Panc1 (cell line): ENCODE data around the gene DSCAM.

ENCODE experiments used
- CTCF ChIP-seq: fragments of 450-650 bp; IDR thresholded peaks from 2 replicates; pipeline ENCODE4 v1.5.1; 2017; ENCODE audit warnings: mild to moderate bottlenecking
- POLR2AphosphoS5 ChIP-seq: IDR thresholded peaks from 2 replicates; pipeline ENCODE4 v1.6.1; 2012; ENCODE audit warnings: mild to moderate bottlenecking, low read depth, low read length, moderate library complexity
- REST ChIP-seq, 2 experiments: IDR thresholded peaks; 2 replicates each; pipeline ENCODE4 v1.6.1; 2011 to 2012; ENCODE audit warnings: low read depth in 2 of 2, control low read depth in 1 of 2, low read length in 1 of 2, mild to moderate bottlenecking in 1 of 2, moderate library complexity in 1 of 2; ENCODE audit not compliant: insufficient read depth in 1 of 2
- SIN3A ChIP-seq: IDR thresholded peaks from 2 replicates; pipeline ENCODE4 v1.6.1; 2012; ENCODE audit warnings: low read depth, mild to moderate bottlenecking, low read length, moderate library complexity, borderline replicate concordance; ENCODE audit not compliant: insufficient read depth
- TCF7L2 ChIP-seq: IDR thresholded peaks from 2 replicates; pipeline ENCODE4 v1.6.1; 2011; ENCODE audit warnings: mild to moderate bottlenecking, low read depth, low read length, inconsistent platforms

- TF ChIP-seq CTCF: no peak
- TF ChIP-seq POLR2AphosphoS5: no peak
- TF ChIP-seq REST (IDR thresholded peaks at IDR 0.05; ENCODE audit: insufficient read depth in 1 of 2, low read depth in 2 of 2, low read length in 1 of 2): no peak
- TF ChIP-seq TCF7L2: no peak
- TF ChIP-seq SIN3A: no peak
Observed at GRCh38 chr21:40299451-40299850, 547.5 kb downstream of the DSCAM start.
